T follicular helper cell (primary cell): ENCODE data around the gene GRK1.
"Not testable (repeated sequence)": the region's sequence is repeated elsewhere in the genome, so short reads cannot be mapped to it uniquely, and the experiment has no call there.

ENCODE experiments used
- DNase-seq: peaks from one replicate; pipeline ENCODE4 v3.0.0-alpha.2; 2020; ENCODE audit warnings: low read depth

GRK1 gene

DNA sequence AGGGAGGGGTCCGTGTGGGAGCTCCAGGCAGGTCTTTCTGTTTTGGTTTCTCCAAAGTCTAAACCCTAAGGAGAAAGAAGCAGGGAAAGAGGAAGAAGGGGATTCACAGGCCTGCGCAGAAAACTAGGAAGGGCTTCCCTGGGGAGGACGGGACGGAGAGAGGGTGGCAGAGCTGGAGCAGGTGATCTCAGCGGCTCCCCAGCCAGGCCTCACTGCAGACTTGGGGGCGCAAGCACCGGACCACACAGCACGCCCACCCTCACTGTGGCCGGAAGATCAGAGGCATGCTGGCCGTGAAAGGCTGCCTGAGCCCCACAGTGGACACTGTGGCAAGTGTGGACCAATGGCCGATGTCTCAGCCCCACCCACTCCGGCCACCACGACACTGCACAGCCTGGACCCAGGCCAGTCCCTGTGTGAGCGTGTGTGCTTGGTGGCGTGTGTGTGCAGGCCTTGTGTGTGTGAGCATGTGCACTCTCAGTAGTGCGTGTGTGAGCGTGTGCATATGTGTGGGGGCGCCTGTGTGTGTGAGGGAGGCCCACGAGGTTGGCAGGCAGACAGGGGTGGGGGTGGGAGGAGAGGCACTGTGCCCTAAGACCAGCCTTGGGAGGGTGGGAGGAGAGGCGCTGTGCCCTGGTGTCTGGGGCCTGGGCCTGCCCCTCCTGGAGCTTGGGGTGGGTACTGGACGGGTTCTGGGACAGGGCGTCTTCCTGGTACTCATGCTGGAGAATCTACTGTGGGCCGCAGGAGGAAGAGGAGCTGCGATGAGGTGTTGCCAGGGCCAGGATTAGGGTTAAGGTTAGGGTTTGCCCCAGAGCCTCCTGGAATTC lies 76.6 kb downstream of the GRK1 start:
- DNase-seq, result no peak

DNA sequence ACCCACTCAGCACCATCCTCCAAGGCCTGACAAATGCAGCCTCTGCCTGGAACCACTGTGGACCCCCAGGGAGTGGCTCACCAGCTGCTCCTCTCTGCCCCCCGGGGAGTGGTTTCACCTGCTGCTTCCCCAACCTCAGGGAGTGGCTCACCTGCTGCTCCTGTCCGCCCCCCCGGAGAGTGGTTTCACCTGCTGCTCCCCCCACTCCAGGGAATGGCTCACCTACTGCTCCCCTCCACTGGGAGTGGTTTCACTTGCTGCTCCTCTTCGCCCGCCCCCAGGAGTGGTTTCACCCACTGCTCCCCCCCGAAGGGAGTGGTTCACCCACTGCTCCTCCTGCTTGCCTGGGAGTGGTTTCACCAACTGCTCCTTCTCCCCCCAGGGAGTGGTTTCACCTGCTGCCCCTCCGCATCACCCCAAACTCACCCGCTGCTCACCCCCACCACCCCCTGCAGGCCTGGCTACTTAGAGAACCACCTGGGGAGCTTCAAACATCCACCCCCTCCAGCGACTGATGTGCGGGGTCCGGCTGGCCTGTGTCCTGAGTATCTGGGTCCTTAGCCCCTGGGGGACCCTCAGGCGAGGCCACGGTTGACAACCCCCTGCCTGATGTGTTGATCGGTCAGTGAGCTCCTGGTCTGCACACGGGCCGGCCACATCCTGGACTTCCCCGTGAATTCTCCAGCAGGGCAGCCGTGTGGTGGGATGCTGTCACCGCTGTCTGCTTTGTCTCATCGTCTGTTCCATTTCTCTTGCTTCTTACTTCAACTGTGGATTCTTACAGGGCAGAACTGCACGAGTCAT lies 77.4 kb downstream of the GRK1 start:
- no peak for DNase-seq

DNA sequence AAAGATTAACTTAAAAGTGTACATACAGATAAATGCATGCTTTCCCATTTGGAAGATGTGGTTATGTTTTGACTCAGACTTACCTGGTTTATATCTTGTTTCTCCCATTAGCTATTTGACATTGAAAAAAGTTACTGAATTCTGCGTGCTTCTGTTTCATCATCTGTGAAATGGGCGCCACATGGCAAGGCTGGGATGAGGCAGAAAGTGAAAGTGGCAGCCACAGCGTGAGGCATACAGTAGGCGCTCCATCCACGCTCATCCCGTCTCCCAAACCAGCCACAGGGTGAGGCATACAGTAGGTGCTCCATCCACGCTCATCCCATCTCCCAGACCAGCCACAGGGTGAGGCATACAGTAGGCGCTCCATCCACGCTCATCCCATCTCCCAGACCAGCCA lies 78.0 kb downstream of the GRK1 start:
- DNase-seq, result no peak

DNA sequence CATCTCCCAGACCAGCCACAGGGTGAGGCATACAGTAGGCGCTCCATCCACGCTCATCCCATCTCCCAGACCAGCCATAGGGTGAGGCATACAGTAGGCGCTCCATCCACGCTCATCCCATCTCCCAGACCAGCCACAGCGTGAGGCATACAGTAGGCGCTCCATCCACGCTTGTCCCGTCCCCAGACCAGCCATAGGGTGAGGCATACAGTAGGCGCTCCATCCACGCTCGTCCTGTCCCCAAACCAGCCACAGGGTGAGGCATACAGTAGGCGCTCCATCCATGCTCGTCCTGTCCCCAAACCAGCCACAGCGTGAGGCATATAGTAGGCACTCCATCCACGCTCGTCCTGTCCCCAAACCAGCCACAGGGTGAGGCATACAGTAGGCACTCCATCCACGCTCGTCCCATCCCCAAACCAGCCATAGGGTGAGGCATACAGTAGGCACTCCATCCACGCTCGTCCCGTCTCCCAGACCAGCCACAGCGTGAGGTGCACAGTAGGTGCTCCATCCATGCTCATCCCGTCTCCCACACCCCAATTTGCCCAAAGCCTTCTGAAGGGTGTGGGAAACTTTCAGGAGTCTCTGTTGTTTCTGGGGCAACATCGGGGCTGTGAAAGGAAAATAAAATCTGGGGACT lies 78.6 kb downstream of the GRK1 start:
- DNase-seq, result not testable (repeated sequence)

DNA sequence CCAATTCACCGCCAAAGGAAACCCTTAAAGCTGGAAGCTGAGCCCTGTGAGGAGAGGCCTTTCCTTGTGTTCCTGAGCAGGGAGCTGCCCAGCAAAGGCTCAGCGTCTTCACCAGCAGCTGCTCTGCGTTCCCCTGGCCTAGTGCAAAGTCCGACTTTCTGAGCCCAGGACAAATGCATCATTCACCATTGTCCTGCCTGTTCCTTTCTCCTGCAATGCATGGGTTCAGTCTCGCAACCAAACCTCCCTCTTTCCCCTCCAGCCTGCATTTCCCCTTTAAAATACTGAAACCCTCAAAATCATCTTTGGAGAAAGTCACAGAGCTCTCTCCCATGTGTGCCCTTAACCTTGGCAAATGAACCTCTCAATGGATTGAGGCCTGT lies 79.1 kb downstream of the GRK1 start:
- DNase-seq, result no peak

DNA sequence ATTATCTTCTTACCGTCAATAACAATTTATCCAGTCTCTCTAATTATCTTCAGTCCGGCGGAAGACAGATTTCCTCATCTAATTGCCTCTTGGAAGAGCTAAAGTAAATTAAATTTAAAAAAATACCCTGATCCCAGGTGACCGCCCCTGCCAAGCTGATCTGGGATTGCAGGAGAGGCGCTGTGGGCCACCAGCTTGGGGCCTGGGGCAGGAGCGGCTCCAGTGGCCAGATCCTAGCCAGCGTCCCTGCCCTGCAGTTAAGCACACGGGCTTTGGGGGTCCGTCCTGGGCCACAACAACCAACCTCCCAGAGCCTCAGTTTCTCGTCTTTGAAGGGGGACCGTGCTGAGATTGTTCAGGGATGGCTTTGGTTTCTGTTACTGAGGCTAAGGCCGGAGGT lies 79.7 kb downstream of the GRK1 start:
- DNase-seq, result no peak

DNA sequence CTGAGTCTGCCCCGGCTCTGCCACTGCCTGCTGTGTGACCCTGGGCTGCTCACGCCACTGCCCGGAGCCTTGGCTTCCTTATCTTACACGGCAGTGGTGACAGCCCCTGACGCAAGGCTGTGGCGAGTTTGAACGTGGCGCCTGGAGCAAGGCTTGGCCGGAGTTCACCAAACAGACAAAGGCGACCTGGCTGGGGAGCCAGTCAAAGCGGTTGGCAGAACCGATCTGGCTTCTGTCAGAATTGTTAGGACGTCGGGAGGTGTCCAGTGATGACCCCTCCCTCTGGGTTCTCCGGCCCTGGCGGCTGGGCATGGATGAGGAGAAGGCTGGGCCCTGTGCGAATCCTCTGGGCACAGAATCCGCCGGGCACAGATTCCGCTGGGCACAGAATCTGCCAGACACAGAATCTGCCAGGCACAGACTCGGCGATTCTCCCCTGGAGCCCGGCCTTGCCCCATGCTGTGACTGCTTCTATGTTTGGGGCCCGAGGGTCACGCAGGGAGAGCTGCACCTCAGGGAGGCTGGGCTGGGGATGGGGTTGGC lies 80.3 kb downstream of the GRK1 start:
- no peak for DNase-seq

DNA sequence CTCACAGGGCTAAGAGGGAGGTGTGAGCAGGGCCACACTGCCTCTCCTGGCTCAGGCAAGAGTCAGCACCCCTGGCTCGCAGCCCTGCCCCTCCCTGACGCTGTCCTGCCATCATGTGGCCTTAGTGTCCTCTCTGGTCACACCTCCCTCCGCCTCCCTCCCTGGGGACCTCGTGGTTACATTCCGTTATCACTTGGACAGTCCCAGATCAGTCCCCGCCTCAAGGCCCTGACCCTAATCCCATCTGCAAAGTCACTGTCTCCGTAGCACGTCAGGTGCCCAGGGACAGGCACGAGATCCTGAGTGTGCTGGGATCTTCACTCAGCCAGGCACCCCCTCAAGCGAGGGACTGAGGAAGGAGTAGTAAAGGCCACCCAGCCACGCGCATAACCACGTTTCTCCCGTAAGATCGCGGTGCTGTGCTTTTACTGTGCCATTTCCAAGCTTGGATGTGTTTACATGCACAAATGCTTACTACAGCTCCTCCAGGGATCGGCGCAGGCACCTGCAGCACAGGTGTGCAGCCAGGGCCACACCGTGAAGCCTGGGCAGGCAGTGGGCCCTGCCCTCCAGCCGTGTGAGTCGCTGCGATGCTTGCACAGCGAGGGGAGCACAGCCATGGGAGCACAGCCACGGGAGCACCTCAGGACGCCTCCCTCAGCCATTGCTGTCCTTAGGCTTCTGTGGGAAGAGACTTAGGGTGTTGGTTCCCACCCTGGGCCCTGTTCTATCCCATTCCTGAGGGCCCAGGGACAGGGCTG lies 81.3 kb downstream of the GRK1 start:
- DNase-seq, result no peak

DNA sequence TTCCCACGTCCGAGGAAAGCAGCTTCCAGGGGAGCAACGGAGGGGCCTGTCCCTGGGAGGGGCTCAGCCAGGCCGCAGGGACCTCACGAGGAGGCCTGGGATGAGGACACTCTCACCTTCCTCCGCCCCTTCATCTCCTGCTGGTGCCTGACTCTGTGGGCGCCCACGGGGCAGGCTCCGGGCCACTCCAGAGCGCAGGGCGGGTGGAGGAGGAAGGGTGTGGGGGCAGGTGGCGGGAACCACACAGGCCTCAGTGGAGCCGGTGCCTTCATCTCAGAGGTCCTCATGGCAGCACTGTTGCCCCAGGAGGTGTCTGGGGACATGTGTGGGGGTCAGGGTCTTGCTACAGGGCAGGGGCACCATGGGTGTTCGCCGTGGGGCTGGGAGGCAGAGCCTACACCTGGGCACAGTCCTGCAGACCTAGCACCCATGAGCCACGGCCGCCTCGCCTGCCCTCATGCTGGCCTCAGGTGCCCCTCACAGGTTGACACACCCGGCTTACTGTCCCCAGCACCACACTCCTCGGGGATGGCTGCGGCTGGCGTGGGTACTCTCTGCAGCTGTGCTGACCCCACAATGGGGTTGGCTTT lies 81.9 kb downstream of the GRK1 start:
- no peak for DNase-seq

DNA sequence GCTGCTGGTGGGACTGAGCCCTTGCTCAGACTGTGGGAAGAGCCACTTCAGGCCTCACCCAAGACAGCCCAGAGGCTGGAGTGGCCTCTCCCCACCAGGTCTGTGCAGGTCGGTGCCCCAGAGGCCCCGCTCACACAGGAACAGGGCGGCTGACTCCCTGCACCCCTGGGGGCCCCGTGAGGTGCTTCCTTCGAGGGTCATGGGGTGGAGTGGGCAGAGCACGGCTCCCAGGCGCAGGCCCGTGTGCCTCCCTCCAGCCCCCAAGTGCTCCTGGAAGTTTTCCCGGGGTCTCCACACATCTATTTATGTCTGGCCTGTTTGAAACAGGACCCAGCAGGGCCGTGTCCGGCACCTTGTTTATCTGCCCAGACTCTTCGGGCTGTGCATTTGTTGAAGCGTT lies 82.5 kb downstream of the GRK1 start:
- no peak for DNase-seq

DNA sequence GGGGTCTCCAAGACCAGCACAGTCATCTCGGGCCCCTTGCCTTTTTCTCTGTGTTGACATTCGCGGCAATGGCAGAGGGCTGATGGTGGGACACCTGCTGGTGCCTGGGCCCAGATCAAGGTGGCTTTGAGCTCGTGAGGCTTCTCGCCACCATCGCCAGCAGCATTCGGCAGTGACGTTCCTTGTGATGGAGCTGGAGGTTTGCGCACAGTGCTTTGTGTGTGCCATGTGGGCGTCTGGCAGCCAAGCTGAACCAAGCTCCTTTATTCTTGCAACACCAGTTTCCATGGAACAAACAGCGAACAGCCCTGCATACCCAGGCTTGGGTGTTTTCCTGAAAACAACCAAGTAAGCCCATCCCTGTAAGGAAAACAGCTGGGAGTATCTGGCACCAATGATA lies 82.9 kb downstream of the GRK1 start:
- DNase-seq, result no peak

DNA sequence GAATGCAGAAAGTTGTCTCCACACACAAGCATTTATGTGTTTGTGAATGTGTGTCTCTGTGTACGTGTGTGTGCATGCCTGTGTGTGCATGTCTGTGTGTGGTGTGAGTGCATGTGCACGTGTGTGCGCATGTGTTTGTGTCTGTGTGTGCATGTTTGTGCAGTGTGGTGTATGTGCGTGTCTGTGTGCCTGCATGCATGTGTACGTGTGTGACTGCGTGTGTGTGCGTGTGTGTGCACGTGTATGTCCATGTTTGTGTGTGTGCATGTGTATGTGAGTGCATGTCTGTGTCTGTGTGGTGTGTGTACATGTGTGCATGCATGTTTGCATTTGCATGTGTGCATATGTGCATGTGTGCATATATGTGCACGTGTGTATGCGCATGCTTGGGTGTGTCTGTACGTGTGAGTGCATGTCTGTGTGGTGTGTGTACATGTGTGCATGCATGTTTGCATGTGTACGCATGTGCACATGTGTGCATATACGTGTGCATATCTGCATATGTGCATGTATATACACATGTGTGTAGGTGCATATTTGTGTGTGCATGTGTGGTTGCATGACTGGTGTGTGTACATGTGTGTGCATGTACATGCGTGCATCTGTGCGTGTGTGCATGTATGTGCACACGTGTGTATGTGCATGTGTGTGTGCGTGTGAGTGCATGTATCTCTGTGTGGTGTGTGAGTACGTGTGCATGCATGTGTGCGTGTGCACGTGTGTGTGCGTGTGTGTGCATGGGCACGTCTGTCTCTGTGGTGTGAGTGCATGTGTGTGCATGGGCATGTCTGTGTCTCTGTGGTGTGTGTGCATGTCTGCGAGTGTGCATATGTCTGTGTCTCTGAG lies 83.8 kb downstream of the GRK1 start:
- DNase-seq, result no peak

DNA sequence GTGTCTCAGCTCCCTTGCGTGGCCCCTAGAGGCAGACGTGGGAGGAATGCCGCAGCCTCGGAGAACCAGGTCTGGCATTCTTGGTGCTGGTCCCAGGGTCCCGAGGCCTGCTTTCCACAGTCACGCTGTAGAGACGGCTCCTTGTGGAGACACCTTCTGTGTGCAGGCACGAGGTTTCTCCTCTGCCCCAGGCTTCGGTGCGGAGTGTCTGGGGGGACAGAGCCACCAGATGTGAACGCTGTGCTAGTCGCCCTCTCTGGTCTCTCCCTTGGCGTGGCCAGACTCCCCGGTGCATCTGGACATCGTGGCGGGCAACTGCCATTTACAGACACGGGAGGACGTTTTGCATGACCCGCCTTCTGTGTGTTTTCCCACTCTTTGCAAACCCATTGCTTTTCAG lies 84.5 kb downstream of the GRK1 start:
- DNase-seq, result no peak

DNA sequence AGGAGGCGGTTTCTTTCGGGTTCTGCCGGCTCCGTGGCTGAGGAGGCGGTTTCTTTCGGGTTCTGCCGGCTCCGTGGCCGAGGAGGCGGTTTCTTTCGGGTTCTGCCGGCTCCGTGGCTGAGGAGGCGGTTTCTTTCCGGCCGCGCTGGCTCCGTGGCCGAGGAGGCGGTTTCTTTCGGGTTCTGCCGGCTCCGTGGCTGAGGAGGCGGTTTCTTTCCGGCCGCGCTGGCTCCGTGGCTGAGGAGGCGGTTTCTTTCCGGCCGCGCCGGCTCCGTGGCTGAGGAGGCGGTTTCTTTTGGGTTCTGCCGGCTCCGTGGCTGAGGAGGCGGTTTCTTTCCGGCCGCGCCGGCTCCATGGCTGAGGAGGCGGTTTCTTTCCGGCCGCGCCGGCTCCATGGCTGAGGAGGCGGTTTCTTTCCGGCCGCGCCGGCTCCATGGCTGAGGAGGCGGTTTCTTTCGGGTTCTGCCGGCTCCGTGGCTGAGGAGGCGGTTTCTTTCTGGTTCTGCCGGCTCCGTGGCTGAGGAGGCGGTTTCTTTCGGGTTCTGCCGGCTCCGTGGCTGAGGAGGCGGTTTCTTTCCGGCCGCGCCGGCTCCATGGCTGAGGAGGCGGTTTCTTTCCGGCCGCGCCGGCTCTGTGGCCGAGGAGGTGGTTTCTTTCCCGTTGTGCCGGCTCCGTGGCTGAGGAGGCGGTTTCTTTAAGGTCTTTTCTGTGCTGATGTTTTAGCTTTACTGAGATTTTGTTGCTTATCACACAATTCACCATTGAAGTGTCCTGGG lies 85.4 kb downstream of the GRK1 start:
- DNase-seq, result not testable (repeated sequence)

DNA sequence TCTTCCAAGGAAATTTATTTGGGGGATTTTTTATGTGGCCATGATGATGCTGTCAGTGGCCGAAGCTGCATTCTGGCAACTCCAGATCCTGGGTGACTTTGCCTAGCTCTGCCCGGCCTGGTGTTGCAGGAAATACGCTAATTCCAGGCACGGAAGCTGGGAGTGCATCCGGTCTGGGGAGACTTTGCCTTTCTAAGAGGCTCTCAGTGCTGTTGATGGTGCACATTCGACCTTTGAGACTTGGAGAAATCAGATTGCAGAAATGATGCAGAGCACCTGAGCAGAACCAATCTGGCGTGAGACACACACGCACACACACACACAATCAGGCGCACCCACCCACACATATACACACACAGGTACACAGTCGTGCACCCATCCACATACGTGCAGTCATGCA lies 86.2 kb downstream of the GRK1 start:
- DNase-seq, result no peak

DNA sequence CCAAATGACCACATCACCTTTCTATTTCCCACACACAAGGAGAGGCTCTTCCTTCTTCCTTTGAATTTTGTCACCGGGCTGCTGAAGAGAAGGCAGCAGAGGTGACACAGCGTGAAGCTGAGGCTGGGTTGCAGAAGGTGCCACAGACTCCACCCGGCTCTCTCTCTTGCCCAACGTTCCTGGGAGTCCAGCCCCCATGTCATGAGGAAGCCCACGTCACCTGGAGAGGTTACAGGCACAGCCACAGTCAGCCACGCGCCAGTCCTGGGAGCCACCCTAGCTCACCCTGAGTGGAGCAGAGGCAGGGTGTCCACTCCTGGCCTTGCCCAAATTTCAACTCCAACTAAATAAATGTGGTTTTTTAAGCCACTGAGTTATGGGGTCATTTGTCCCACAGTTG lies 87.2 kb downstream of the GRK1 start:
- DNase-seq, result no peak

DNA sequence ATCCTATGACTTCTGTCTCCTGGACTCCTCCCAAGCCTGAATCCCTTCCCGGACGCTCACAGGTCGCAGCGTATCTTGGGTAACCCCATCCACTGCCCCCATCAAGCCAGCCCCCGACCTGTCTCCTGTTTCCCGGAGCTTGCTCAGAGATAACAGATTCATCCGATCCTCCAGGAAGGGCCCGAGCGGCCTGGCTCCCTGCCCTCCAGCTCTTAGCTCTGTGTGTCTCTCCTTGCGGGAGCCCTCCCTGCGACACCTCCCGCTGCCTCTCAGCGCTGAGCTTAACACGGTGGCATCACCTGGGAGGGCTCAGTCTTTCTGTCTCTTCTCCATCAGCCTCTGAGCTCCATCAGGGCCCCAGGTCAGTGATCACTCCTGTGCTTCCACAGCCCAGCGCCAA lies 87.7 kb downstream of the GRK1 start:
- no peak for DNase-seq

DNA sequence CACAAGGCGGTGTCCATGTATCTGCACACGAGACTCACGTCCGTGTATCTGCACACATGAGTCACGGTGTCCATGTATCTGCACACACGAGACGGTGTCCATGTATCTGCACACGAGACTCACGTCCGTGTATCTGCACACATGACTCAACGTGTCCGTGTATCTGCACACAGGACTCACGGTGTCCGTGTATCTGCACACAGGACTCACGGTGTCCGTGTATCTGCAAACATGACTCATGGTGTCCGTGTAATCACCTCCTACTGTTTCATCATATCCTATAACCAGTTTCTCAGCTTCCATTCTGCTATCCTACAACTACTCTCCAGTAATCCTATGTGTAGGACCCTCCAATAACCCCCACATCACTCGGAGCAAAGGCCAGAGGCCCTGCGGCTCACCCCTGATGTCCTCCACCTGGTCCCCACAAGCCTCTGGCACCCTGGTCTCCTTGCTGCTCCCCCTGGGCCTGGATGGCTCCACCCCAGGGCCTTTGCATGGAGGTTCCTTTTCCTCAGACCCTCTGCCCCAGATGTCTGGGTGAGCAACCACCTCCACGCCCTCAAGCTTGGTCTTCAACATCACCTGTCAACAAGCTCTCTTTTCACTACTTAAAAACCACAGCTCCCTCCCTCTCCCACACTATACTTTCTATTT lies 89.5 kb downstream of the GRK1 start:
- no peak for DNase-seq
